Spleen (tissue), 11 donors: ENCODE results near the gene CDKN2AIPNL. TPM values are rescaled to one million over a fixed set of nuclear protein-coding genes. Genes with fewer than 3 reads are reported as not detected.

Experiments
- DNase-seq: peaks from one replicate; pipeline ENCODE4 v3.0.0-alpha.2; 2020
- H3K27ac ChIP-seq, 8 donors: fragments of 200-600 bp; sonication (generic) in 7 of 8; 1 replicate in 4 of 8; 2 replicates in 4 of 8; pipeline versions ENCODE4 v1.5.0 to v1.8.0; 2016 to 2021; ENCODE audit warnings: inconsistent platforms in 4 of 8, mild to moderate bottlenecking in 4 of 8, moderate library complexity in 1 of 8
- H3K27me3 ChIP-seq, 7 donors: fragments of 200-600 bp; sonication (generic) in 6 of 7; replicated peaks in 1 of 7; 1 replicate in 4 of 7; 2 replicates in 3 of 7; pipeline versions ENCODE4 v1.5.0 to v1.8.0; 2016 to 2021; ENCODE audit warnings: inconsistent platforms in 3 of 7, mild to moderate bottlenecking in 1 of 7
- H3K36me3 ChIP-seq, 6 donors: fragments of 200-600 bp; sonication (generic) in 5 of 6; 1 replicate in 4 of 6; 2 replicates in 2 of 6; pipeline versions ENCODE4 v1.5.0 to v1.8.0; 2016 to 2021; ENCODE audit warnings: inconsistent platforms in 2 of 6
- H3K4me1 ChIP-seq, 6 donors: fragments of 200-600 bp; sonication (generic) in 5 of 6; 1 replicate in 3 of 6; 2 replicates in 3 of 6; pipeline versions ENCODE4 v1.5.0 to v1.8.0; 2016 to 2021; ENCODE audit warnings: inconsistent platforms in 3 of 6
- H3K4me3 ChIP-seq, 8 donors: fragments of 200-600 bp; sonication (generic) in 7 of 8; 1 replicate in 4 of 8; 2 replicates in 4 of 8; pipeline versions ENCODE4 v1.5.0 to v1.8.0; 2016 to 2021; ENCODE audit warnings: inconsistent platforms in 4 of 8, mild to moderate bottlenecking in 4 of 8, moderate library complexity in 2 of 8
- H3K9me3 ChIP-seq, 8 donors: fragments of 200-600 bp; sonication (generic) in 7 of 8; 1 replicate in 4 of 8; 2 replicates in 4 of 8; pipeline versions ENCODE4 v1.5.0 to v1.8.0; 2016 to 2021; ENCODE audit warnings: inconsistent platforms in 4 of 8
- POLR2A ChIP-seq, 3 donors: fragments of 450-650 bp; IDR thresholded peaks; one replicate each; pipeline ENCODE4 v1.5.1; 2017; ENCODE audit warnings: antibody characterized with exemption in 3 of 3, mild to moderate bottlenecking in 1 of 3
- POLR2AphosphoS5 ChIP-seq, 3 donors: sonication (generic); formaldehyde crosslinking; IDR thresholded peaks; one replicate each; pipeline ENCODE4 v1.5.1; 2017; ENCODE audit warnings: antibody characterized with exemption in 3 of 3
- WGBS, 5 donors: extraction: QIAGEN DNeasy Blood & Tissue Kit in 3 of 5; methylation state at CpG; one replicate each; pipeline versions ENCODE4 v1.1.5 to v1.1.7; 2013 to 2018; 5-methylcytosine and 5-hydroxymethylcytosine counted together
- intact Hi-C: fragments of 100-400 bp; cut with DNase I; formaldehyde crosslinking; loops from one replicate; pipeline ENCODE4 v1.15.0; 2023; ENCODE audit warnings: low total_unique reads
- polyA plus RNA-seq, 3 donors: library from polyadenylated mRNA; stranded (reverse); fragments of 200-250 nt; gene quantifications; one replicate each; pipeline ENCODE4 v1.2.1, GENCODE V29; 2013
- total RNA-seq, 7 donors: library from RNA; depleted of rRNA in 3 of 7; stranded (reverse); fragments of >200 nt in 3 of 7; fragmentation: NEBNext Ultra II Directional in 4 of 7; extraction: Animal tissue kit (Norgen Biotek cat#: 25700) in 4 of 7; gene quantifications; one replicate each; pipeline versions ENCODE4 v1.1.0 to v1.2.1, GENCODE V29; 2016 to 2021
- TF ChIP-seq, protein P1 (sequence below), 11 experiments: fragments of 200-600 bp in 7 of 11; fragments of 450-650 bp in 4 of 11; sonication (generic) in 4 of 11; IDR thresholded peaks in 8 of 11; conservative IDR thresholded peaks in 3 of 11; 1 replicate in 7 of 11; 2 replicates in 4 of 11; pipeline versions ENCODE4 v1.4.0 to v1.8.0; 2016 to 2021; ENCODE audit warnings: antibody characterized with exemption in 11 of 11, inconsistent platforms in 4 of 11, mild to moderate bottlenecking in 1 of 11
- donor health status: healthy with polysubstance abuse.
- donor health status: DM: no; HTN: no; CAD: no; lungs with moderate emphysema.
- donor health status: DM: no; HTN: no; CAD: no.
- donor health status: Bipolar disorder and iron deficiency.
- donor health status: healthy.
- donor health status: DM: no; HTN: no; CAD: no.
- donor health status: DM: yes; HTN: yes; CAD: no.

Gene CDKN2AIPNL
- total and polyA plus RNA-seq, 10 donors: 13.1 to 42.7 (median 16.3) TPM

GRCh38 chr5:134355681-134356080, 56.0 kb downstream of the CDKN2AIPNL start:
- WGBS, 5 donors: 93 to 96% (median 94%) methylated on average over 5 of the region's 5 CpGs
- Histone ChIP-seq H3K36me3 (no peaks in the 10 kb centered on the region), H3K27me3 (no peaks in the 10 kb centered on the region), H3K9me3 (no peaks in the 10 kb centered on the region), H3K27ac (no peak overlapping the region), H3K4me1 (no peaks in the 10 kb centered on the region), H3K4me3 (no peak overlapping the region)
- intact Hi-C loops: loop anchor here (10.0 kb wide), 1 partner anchor 151 kb away; no protein-coding TSS in a partner anchor
- DNase-seq: no peak
- TF ChIP-seq POLR2A (IDR thresholded peaks at IDR 0.05): no peak
- TF ChIP-seq, protein P1, sequence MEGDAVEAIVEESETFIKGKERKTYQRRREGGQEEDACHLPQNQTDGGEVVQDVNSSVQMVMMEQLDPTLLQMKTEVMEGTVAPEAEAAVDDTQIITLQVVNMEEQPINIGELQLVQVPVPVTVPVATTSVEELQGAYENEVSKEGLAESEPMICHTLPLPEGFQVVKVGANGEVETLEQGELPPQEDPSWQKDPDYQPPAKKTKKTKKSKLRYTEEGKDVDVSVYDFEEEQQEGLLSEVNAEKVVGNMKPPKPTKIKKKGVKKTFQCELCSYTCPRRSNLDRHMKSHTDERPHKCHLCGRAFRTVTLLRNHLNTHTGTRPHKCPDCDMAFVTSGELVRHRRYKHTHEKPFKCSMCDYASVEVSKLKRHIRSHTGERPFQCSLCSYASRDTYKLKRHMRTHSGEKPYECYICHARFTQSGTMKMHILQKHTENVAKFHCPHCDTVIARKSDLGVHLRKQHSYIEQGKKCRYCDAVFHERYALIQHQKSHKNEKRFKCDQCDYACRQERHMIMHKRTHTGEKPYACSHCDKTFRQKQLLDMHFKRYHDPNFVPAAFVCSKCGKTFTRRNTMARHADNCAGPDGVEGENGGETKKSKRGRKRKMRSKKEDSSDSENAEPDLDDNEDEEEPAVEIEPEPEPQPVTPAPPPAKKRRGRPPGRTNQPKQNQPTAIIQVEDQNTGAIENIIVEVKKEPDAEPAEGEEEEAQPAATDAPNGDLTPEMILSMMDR (IDR thresholded peaks at IDR 0.05 in 8 of 11, conservative IDR thresholded peaks at IDR 0.05 in 3 of 11): no peak
- no peak for TF ChIP-seq POLR2AphosphoS5 (IDR thresholded peaks at IDR 0.05)

Other genes with a start within 250 kb of the CDKN2AIPNL start
- 100 to 1,000 TPM; 121 to 246 (median 193) TPM for gene SKP1, start 234.9 kb downstream of the CDKN2AIPNL start, total RNA-seq
- 100 to 1,000 TPM; 142 to 354 (median 228) TPM for gene SKP1, start 234.9 kb downstream of the CDKN2AIPNL start, polyA plus RNA-seq
- 100 to 1,000 TPM in 6 of 7 donors, 10 to 100 TPM in 1; 94.3 to 175 (median 107) TPM for gene PPP2CA, start 185.8 kb downstream of the CDKN2AIPNL start, total RNA-seq
- gene PPP2CA, start 185.8 kb downstream of the CDKN2AIPNL start, polyA plus RNA-seq: 10 to 100 TPM; 23.5 to 35.5 (median 33.6) TPM
- gene CDKL3, start 44.7 kb downstream of the CDKN2AIPNL start, total RNA-seq: 1 to 10 TPM in 3 of 7 donors, under 1 TPM in 1, not detected in 3; 0.87 to 2.9 (median 1.3) TPM
- 1 to 10 TPM; 1.5 to 2.5 (median 2.5) TPM for gene CDKL3, start 44.7 kb downstream of the CDKN2AIPNL start, polyA plus RNA-seq
- gene UBE2B, start 40.3 kb downstream of the CDKN2AIPNL start, total RNA-seq: 100 to 1,000 TPM in 5 of 7 donors, 10 to 100 TPM in 2; 67.7 to 117 (median 102) TPM
- gene UBE2B, start 40.3 kb downstream of the CDKN2AIPNL start, polyA plus RNA-seq: 100 to 1,000 TPM in 1 of 3 donors, 10 to 100 TPM in 2; 97.0 to 112 (median 98.7) TPM
- gene JADE2, start 113.8 kb upstream of the CDKN2AIPNL start, total RNA-seq: 100 to 1,000 TPM in 3 of 7 donors, 10 to 100 TPM in 4; 85.9 to 131 (median 95.9) TPM
- gene JADE2, start 113.8 kb upstream of the CDKN2AIPNL start, polyA plus RNA-seq: 10 to 100 TPM; 12.3 to 30.8 (median 14.8) TPM
- 10 to 100 TPM; 40.2 to 68.6 (median 52.0) TPM for gene SAR1B, start 220.9 kb upstream of the CDKN2AIPNL start, total RNA-seq
- 10 to 100 TPM in 2 of 3 donors, 1 to 10 TPM in 1; 7.8 to 14.5 (median 11.5) TPM for gene SAR1B, start 220.9 kb upstream of the CDKN2AIPNL start, polyA plus RNA-seq
- 10 to 100 TPM; 20.7 to 36.3 (median 26.2) TPM for gene SEC24A, start 236.9 kb upstream of the CDKN2AIPNL start, total RNA-seq
- gene SEC24A, start 236.9 kb upstream of the CDKN2AIPNL start, polyA plus RNA-seq: 1 to 10 TPM; 2.3 to 4.3 (median 2.9) TPM